K562 (cell line): ENCODE measurements around the gene ENTREP3. TPM values are rescaled to one million over a fixed set of nuclear protein-coding genes. Genes with fewer than 3 reads are reported as not detected.

Experiments used
- EGR1 ChIP-seq: fragments of 450-650 bp; conservative IDR thresholded peaks from 2 replicates; pipeline ENCODE4 v1.6.1; 2017; ENCODE audit warnings: mild to moderate bottlenecking
- ERF ChIP-seq: fragments of 450-650 bp; formaldehyde crosslinking; IDR thresholded peaks from 2 replicates; pipeline ENCODE4 v1.4.0; 2020; ENCODE audit warnings: mild to moderate bottlenecking, mixed read lengths
- ETV1 ChIP-seq: fragments of 450-650 bp; conservative IDR thresholded peaks from 2 replicates; pipeline ENCODE4 v1.6.1; 2016; ENCODE audit warnings: missing genetic modification characterization, control low read depth, low read depth, missing compliant biosample characterization
- FOS ChIP-seq: IDR thresholded peaks from 3 replicates; pipeline ENCODE4 v1.6.1; 2011; ENCODE audit not compliant: insufficient read length; ENCODE audit errors: extremely low read depth
- KDM4B ChIP-seq, 2 experiments: fragments of 450-650 bp in 1 of 2; sonication (generic) in 1 of 2; IDR thresholded peaks; 2 replicates each; pipeline ENCODE4 v1.6.1; 2016 to 2017; ENCODE audit warnings: borderline replicate concordance in 2 of 2, antibody characterized with exemption in 1 of 2, low read depth in 1 of 2, mild to moderate bottlenecking in 1 of 2
- NR1H2 ChIP-seq: sonication (generic); formaldehyde crosslinking; IDR thresholded peaks from 2 replicates; pipeline ENCODE4 v1.4.0; 2020; ENCODE audit warnings: mild to moderate bottlenecking, missing genetic modification reagents
- PHB2 ChIP-seq: fragments of 450-650 bp; IDR thresholded peaks from 2 replicates; pipeline ENCODE4 v1.6.1; 2017; ENCODE audit warnings: low read depth
- PHTF2 ChIP-seq: fragments of 250-450 bp; sonication (Bioruptor Pico); IDR thresholded peaks from 2 replicates; pipeline ENCODE4 v1.5.0; 2021; ENCODE audit warnings: mild to moderate bottlenecking
- SMARCE1 ChIP-seq: fragments of 450-650 bp; IDR thresholded peaks from 2 replicates; pipeline ENCODE4 v1.7.1; 2016; ENCODE audit warnings: mild to moderate bottlenecking
- YY1 ChIP-seq, 3 experiments: IDR thresholded peaks; 2 replicates each; pipeline ENCODE4 v1.6.1; 2011; ENCODE audit warnings: low read length in 2 of 3, mild to moderate bottlenecking in 2 of 3, moderate library complexity in 2 of 3, borderline replicate concordance in 1 of 3, control low read depth in 1 of 3, low read depth in 1 of 3; ENCODE audit not compliant: insufficient read depth in 3 of 3, insufficient replicate concordance in 2 of 3, control insufficient read depth in 1 of 3, insufficient read length in 1 of 3; ENCODE audit errors: extremely low read depth in 1 of 3
- polyA plus RNA-seq, 8 experiments: library from polyadenylated mRNA; depleted of rRNA in 4 of 8; stranded (reverse) in 5 of 8; unstranded in 3 of 8; fragments of >200 nt; fragmentation: Nextera tagmentation in 2 of 8; fragmentation: Illumina TruSeq in 1 of 8; extraction: Ambion mirVana in 2 of 8; extraction: Trizol in 1 of 8; gene quantifications; 2 replicates each; pipeline versions ENCODE4 v1.2.1 to v1.2.3, GENCODE V29; 2011 to 2014; ENCODE audit warnings: inconsistent platforms in 1 of 8, missing spikeins in 1 of 8
- total RNA-seq, 7 experiments: library from RNA; depleted of rRNA in 6 of 7; stranded (reverse); fragments of >200 nt in 6 of 7; fragmentation: Illumina TruSeq in 2 of 7; extraction: Trizol in 2 of 7; gene quantifications; 2 replicates each; pipeline versions ENCODE4 v1.2.1 to v1.2.3, GENCODE V29; 2011 to 2021; ENCODE audit warnings: low replicate concordance in 1 of 7
- TF ChIP-seq, protein P1 (sequence below), 2 experiments: fragments of 450-650 bp; IDR thresholded peaks; 2 replicates each; pipeline ENCODE4 v1.6.1; 2018; ENCODE audit warnings: mild to moderate bottlenecking in 2 of 2, low read depth in 1 of 2; ENCODE audit not compliant: partially characterized antibody in 2 of 2
- TF ChIP-seq, protein P2 (sequence below): fragments of 200-800 bp; sonication (Bioruptor generic); IDR thresholded peaks from 2 replicates; pipeline ENCODE4 v1.6.1; 2016; ENCODE audit warnings: missing genetic modification characterization, missing compliant biosample characterization

Gene ENTREP3
- total and polyA plus RNA-seq, 9 of the 15 experiments (the other 6 are each of a cell fraction or from before 2014, with no cell fraction given) = 1.9 to 41.8 (median 5.9) TPM

DNA sequence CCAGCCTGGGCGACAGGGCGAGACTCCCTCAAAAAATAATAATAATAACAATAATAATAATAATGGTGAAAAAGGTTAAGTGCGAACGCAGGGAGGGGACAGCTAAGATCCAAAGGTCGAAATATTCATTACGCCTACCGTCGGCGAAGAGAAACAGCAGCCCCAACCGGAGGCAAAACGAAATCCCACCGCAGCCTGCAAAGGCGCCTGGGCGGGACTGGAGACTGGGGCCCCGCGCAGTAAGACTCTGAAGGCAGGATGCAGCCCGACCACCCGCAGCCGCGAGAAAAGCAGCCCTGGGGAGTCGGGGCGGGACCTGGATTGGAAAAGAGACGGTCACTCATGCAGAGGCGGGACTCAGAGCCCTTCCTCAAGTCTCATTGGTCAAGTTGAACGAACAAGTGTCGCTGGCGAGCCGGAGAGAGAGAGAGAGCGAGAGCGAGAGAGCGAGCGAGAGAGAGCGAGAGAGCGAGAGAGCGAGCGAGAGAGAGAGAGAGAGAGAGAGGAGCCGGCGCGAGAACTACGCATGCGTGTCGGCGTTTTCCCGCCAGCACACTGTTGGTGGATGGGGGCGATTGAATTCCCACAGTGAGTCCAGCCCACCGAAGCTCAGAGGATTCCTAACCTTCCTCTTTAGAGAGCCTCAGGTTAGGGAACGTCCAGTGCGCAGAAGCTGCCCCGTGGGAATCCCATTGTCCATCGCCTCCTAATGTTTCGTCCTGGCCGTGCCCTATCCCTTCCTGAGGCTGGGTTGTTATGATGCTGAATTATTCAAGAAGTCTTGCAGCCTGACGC, 10.7 kb downstream of the ENTREP3 start (continued):
- TF ChIP-seq YY1 (IDR thresholded peaks at IDR 0.05; ENCODE audit: borderline replicate concordance in 1 of 3, control insufficient read depth in 1 of 3, extremely low read depth in 1 of 3, insufficient read depth in 3 of 3, insufficient read length in 1 of 3, insufficient replicate concordance in 2 of 3, low read depth in 1 of 3, low read length in 2 of 3) (peak in 1 of 3 experiments; percentile 49), PHTF2 (CRISPR knock-in tag) (0 out of 2 replicates have a peak, but pooled peaks have one; percentile 38), FOS (peak; percentile 43), ETV1 (tag) (peak; percentile 88), NR1H2 (CRISPR knock-in tag) (peak; percentile 92; the same call in 1 of the 2 replicates), PHB2 (peak; percentile 58; the same call in 1 of the 2 replicates), KDM4B (IDR thresholded peaks at IDR 0.05; ENCODE audit: borderline replicate concordance in 2 of 2, low read depth in 1 of 2) (peak in 1 of 2 experiments; percentile 56; a peak in 1 of 4 replicates), SMARCE1 (peak; percentile 93), ERF (0 out of 2 replicates have a peak, but pooled peaks have one; percentile 75), EGR1 (peak; percentile 84)
- TF ChIP-seq, protein P1, sequence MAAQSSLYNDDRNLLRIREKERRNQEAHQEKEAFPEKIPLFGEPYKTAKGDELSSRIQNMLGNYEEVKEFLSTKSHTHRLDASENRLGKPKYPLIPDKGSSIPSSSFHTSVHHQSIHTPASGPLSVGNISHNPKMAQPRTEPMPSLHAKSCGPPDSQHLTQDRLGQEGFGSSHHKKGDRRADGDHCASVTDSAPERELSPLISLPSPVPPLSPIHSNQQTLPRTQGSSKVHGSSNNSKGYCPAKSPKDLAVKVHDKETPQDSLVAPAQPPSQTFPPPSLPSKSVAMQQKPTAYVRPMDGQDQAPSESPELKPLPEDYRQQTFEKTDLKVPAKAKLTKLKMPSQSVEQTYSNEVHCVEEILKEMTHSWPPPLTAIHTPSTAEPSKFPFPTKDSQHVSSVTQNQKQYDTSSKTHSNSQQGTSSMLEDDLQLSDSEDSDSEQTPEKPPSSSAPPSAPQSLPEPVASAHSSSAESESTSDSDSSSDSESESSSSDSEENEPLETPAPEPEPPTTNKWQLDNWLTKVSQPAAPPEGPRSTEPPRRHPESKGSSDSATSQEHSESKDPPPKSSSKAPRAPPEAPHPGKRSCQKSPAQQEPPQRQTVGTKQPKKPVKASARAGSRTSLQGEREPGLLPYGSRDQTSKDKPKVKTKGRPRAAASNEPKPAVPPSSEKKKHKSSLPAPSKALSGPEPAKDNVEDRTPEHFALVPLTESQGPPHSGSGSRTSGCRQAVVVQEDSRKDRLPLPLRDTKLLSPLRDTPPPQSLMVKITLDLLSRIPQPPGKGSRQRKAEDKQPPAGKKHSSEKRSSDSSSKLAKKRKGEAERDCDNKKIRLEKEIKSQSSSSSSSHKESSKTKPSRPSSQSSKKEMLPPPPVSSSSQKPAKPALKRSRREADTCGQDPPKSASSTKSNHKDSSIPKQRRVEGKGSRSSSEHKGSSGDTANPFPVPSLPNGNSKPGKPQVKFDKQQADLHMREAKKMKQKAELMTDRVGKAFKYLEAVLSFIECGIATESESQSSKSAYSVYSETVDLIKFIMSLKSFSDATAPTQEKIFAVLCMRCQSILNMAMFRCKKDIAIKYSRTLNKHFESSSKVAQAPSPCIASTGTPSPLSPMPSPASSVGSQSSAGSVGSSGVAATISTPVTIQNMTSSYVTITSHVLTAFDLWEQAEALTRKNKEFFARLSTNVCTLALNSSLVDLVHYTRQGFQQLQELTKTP (IDR thresholded peaks at IDR 0.05; ENCODE audit: low read depth in 1 of 2, partially characterized antibody in 2 of 2) = peak; percentile 72 to 97
- TF ChIP-seq, protein P2, sequence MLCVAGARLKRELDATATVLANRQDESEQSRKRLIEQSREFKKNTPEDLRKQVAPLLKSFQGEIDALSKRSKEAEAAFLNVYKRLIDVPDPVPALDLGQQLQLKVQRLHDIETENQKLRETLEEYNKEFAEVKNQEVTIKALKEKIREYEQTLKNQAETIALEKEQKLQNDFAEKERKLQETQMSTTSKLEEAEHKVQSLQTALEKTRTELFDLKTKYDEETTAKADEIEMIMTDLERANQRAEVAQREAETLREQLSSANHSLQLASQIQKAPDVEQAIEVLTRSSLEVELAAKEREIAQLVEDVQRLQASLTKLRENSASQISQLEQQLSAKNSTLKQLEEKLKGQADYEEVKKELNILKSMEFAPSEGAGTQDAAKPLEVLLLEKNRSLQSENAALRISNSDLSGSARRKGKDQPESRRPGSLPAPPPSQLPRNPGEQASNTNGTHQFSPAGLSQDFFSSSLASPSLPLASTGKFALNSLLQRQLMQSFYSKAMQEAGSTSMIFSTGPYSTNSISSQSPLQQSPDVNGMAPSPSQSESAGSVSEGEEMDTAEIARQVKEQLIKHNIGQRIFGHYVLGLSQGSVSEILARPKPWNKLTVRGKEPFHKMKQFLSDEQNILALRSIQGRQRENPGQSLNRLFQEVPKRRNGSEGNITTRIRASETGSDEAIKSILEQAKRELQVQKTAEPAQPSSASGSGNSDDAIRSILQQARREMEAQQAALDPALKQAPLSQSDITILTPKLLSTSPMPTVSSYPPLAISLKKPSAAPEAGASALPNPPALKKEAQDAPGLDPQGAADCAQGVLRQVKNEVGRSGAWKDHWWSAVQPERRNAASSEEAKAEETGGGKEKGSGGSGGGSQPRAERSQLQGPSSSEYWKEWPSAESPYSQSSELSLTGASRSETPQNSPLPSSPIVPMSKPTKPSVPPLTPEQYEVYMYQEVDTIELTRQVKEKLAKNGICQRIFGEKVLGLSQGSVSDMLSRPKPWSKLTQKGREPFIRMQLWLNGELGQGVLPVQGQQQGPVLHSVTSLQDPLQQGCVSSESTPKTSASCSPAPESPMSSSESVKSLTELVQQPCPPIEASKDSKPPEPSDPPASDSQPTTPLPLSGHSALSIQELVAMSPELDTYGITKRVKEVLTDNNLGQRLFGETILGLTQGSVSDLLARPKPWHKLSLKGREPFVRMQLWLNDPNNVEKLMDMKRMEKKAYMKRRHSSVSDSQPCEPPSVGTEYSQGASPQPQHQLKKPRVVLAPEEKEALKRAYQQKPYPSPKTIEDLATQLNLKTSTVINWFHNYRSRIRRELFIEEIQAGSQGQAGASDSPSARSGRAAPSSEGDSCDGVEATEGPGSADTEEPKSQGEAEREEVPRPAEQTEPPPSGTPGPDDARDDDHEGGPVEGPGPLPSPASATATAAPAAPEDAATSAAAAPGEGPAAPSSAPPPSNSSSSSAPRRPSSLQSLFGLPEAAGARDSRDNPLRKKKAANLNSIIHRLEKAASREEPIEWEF = peak; percentile 75; the same call in 1 of the 2 replicates
